Measurements from ENCODE around the gene CACNA1C. TPM values are rescaled to one million over a fixed set of nuclear protein-coding genes. Genes with fewer than 3 reads are reported as not detected.

The CACNA1C gene
- total RNA-seq, 4 donors from 2014 or later = 2.0 to 4.2 (median 2.5) TPM

GRCh38 chr12:2119266-2119665 is 66.5 kb downstream of the CACNA1C start:
- H3K36me3 ChIP-seq = no peaks in the 10 kb centered on the region
- WGBS, 2 donors = 93 to 100% methylated on average over 7 of the region's 7 CpGs
- H3K9me3 ChIP-seq = no peaks in the 10 kb centered on the region
- TF ChIP-seq POLR2A (IDR thresholded peaks at IDR 0.05) (no peak), CTCF (IDR thresholded peaks at IDR 0.05) (no peak)
- H3K4me3 ChIP-seq (replicated peaks in 1 of 3) = no peak overlapping the region
- no peak for DNase-seq
- H3K27ac ChIP-seq = no peak overlapping the region
- intact Hi-C loops (cut with DNase I) = no loop called here
- H3K27me3 ChIP-seq = no peaks in the 10 kb centered on the region
- H3K4me1 ChIP-seq = no peaks in the 10 kb centered on the region

- Histone ChIP-seq H3K27me3 (no peaks in the 10 kb centered on the region), H3K36me3 (no peaks in the 10 kb centered on the region), H3K9me3 (no peaks in the 10 kb centered on the region), H3K4me1 (no peaks in the 10 kb centered on the region), H3K27ac (no peak overlapping the region), H3K4me3 (replicated peaks in 1 of 3) (no peak overlapping the region)
- intact Hi-C loops (cut with DNase I) = no loop called here
- no peak for DNase-seq
- WGBS, 2 donors = 49 to 56% methylated on average over 20 of the region's 20 CpGs
- no peak for TF ChIP-seq POLR2A (IDR thresholded peaks at IDR 0.05)
- no peak for TF ChIP-seq CTCF (IDR thresholded peaks at IDR 0.05)
Observed at GRCh38 chr12:2120982-2121758, 68.4 kb downstream of the CACNA1C start.

GRCh38 chr12:2124466-2125023 is 71.8 kb downstream of the CACNA1C start:
- intact Hi-C loops (cut with DNase I) = no loop called here
- no peaks in the 10 kb centered on the region for H3K9me3 ChIP-seq
- WGBS, 2 donors = 75 to 79% methylated on average over 13 of the region's 13 CpGs

GRCh38 chr12:2125651-2126522 is 73.1 kb downstream of the CACNA1C start:
- no peak overlapping the region for H3K4me3 ChIP-seq (replicated peaks in 1 of 3)
- intact Hi-C loops (cut with DNase I) = no loop called here
- H3K36me3 ChIP-seq = no peaks in the 10 kb centered on the region
- TF ChIP-seq POLR2A (IDR thresholded peaks at IDR 0.05) (no peak), CTCF (IDR thresholded peaks at IDR 0.05) (no peak)
- H3K9me3 ChIP-seq = no peaks in the 10 kb centered on the region
- DNase-seq = no peak
- H3K4me1 ChIP-seq = no peaks in the 10 kb centered on the region
- H3K27me3 ChIP-seq = no peaks in the 10 kb centered on the region
- H3K27ac ChIP-seq = no peak overlapping the region
- WGBS, 2 donors = 85 to 88% methylated on average over 11 of the region's 11 CpGs

More at GRCh38 chr12:2124466-2125023, 71.8 kb downstream of the CACNA1C start:
- no peaks in the 10 kb centered on the region for H3K36me3 ChIP-seq
- TF ChIP-seq POLR2A (IDR thresholded peaks at IDR 0.05) = no peak
- TF ChIP-seq CTCF (IDR thresholded peaks at IDR 0.05) = no peak
- no peak for DNase-seq
- no peaks in the 10 kb centered on the region for H3K27me3 ChIP-seq
- H3K4me3 ChIP-seq (replicated peaks in 1 of 3) = no peak overlapping the region
- H3K4me1 ChIP-seq = no peaks in the 10 kb centered on the region
- H3K27ac ChIP-seq = no peak overlapping the region
